Measurements from ENCODE around the gene OR5M3.

GRCh38 chr11:56474729-56475235 lies 1.6 kb upstream of the OR5M3 start:
- TF ChIP-seq, protein P1, sequence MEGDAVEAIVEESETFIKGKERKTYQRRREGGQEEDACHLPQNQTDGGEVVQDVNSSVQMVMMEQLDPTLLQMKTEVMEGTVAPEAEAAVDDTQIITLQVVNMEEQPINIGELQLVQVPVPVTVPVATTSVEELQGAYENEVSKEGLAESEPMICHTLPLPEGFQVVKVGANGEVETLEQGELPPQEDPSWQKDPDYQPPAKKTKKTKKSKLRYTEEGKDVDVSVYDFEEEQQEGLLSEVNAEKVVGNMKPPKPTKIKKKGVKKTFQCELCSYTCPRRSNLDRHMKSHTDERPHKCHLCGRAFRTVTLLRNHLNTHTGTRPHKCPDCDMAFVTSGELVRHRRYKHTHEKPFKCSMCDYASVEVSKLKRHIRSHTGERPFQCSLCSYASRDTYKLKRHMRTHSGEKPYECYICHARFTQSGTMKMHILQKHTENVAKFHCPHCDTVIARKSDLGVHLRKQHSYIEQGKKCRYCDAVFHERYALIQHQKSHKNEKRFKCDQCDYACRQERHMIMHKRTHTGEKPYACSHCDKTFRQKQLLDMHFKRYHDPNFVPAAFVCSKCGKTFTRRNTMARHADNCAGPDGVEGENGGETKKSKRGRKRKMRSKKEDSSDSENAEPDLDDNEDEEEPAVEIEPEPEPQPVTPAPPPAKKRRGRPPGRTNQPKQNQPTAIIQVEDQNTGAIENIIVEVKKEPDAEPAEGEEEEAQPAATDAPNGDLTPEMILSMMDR (tag by site-specific recombination; IDR thresholded peaks at IDR 0.05), result no peak
- no peak for TF ChIP-seq YY1 (tag by site-specific recombination; IDR thresholded peaks at IDR 0.05)
- TF ChIP-seq MEIS1 (CRISPR knock-in tag; IDR thresholded peaks at IDR 0.05; ENCODE audit: borderline replicate concordance), result no peak
- TF ChIP-seq ZNF18 (tag by site-specific recombination; IDR thresholded peaks at IDR 0.05), result no peak
- no peak for TF ChIP-seq ZNF558 (tag by site-specific recombination; IDR thresholded peaks at IDR 0.05)
- TF ChIP-seq GLI4 (tag by site-specific recombination; IDR thresholded peaks at IDR 0.05), result no peak
- TF ChIP-seq, protein P2, sequence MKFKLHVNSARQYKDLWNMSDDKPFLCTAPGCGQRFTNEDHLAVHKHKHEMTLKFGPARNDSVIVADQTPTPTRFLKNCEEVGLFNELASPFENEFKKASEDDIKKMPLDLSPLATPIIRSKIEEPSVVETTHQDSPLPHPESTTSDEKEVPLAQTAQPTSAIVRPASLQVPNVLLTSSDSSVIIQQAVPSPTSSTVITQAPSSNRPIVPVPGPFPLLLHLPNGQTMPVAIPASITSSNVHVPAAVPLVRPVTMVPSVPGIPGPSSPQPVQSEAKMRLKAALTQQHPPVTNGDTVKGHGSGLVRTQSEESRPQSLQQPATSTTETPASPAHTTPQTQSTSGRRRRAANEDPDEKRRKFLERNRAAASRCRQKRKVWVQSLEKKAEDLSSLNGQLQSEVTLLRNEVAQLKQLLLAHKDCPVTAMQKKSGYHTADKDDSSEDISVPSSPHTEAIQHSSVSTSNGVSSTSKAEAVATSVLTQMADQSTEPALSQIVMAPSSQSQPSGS (tag by site-specific recombination; IDR thresholded peaks at IDR 0.05; ENCODE audit: low read depth), result no peak
- no peak for TF ChIP-seq PATZ1 (tag by site-specific recombination; IDR thresholded peaks at IDR 0.05)
- TF ChIP-seq ZNF335 (tag by site-specific recombination; conservative IDR thresholded peaks at IDR 0.05), result no peak
- TF ChIP-seq ZNF658 (tag by site-specific recombination; IDR thresholded peaks at IDR 0.05), result no peak
- TF ChIP-seq TSHZ1 (tag by site-specific recombination; IDR thresholded peaks at IDR 0.05; ENCODE audit: borderline replicate concordance), result no peak
- TF ChIP-seq ZNF501 (tag by site-specific recombination; IDR thresholded peaks at IDR 0.05), result no peak
